ENCODE data around the gene TLX3.

- TF ChIP-seq CTCF (IDR thresholded peaks at IDR 0.05): no peak
- TF ChIP-seq POLR2A (IDR thresholded peaks at IDR 0.05): no peak
Measured at GRCh38 chr5:171300358-171300757, 8.7 kb upstream of the TLX3 start.
